Measurements from ENCODE around the gene EFHD1.

EFHD1 gene

DNA sequence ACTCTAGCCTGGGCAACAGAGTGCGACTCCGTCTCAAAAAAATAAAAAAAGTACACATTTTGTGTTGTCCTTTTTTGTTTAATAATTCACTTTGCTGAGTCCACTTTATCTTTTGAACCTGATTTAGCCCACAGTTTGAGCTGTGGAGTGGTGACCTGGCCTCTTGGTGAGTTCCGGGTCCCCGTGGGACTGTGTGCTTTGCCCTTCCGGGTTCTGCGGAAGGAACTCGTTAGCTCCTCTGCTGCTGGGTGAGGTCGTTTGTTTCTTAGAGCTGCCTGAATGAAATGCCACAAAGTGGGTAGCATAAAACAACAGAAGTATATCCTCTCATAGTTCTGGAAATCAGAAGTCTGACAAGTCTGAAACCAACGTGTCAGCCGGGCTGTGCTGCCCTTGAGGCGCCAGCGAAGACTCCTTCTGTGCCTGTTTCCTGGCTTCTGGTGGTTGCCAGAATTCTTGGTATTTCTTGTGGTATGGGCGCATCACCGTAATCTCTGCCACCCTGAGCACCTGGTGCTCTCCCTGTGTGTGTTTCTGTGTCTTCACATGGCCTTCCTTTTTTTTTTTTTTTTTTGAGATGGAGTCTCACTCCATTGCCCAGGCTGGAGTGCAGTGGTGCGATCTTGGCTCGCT lies 3.5 kb downstream of the EFHD1 start:
- H3K9ac ChIP-seq (ENCODE audit: low read length): no peak overlapping the region
- H3K27me3 ChIP-seq (replicated peaks; ENCODE audit: control insufficient read depth, insufficient read depth, low read length): peaks cover 16% of the 10 kb centered on the region
- no peaks in the 10 kb centered on the region for H3K36me3 ChIP-seq (ENCODE audit: control insufficient read depth, insufficient read depth, low read length, severe bottlenecking)
- no peak overlapping the region for H3K4me3 ChIP-seq (ENCODE audit: low read length)
- DNase-seq (ENCODE audit: low read depth): no peak
- H3K9me3 ChIP-seq (ENCODE audit: control insufficient read depth, low read length): no peaks in the 10 kb centered on the region
- peaks cover 18% of the 10 kb centered on the region for H3K4me1 ChIP-seq (ENCODE audit: control insufficient read depth, insufficient read depth, low read length)

DNA sequence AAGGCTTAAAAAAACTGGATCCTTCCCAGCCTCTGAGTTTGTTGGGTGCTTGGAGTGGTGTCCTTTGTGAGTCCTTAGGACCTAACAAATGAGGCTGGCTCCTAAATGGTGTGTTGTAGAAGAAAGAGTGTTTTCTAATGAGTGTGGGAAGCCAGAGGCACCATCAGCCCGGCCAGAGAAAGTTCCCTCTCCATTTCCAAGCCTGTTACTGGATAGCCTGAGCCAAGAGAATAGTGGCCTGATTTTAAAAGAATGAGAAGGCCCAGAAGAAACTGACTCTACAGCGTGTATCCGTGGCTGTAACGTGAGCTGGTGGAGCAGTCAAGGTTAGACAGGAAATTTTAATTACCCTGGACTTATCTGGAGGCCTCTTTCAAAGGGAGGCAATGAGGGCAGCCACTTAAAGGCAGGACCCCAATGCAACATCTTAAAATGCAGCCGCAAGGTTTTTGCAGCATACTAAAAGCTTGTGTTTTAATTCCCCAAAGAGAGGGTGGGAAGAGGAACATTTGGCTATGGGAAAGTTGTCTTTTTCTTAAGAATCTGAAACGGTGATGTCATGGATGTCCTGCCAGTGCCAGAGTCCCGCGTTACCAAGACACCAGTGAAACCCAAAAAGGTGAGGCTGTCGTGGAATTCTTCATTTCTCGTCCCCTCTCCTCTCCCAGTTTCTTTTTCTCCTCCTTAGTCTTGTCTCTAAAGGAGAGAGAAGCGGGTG lies 4.6 kb downstream of the EFHD1 start:
- H3K4me1 ChIP-seq (ENCODE audit: control insufficient read depth, insufficient read depth, low read length): peaks cover 9% of the 10 kb centered on the region
- no peaks in the 10 kb centered on the region for H3K36me3 ChIP-seq (ENCODE audit: control insufficient read depth, insufficient read depth, low read length, severe bottlenecking)
- H3K27me3 ChIP-seq (replicated peaks; ENCODE audit: control insufficient read depth, insufficient read depth, low read length): peaks cover 7% of the 10 kb centered on the region
- H3K4me3 ChIP-seq (ENCODE audit: low read length): no peak overlapping the region
- no peak overlapping the region for H3K9ac ChIP-seq (ENCODE audit: low read length)
- no peak for DNase-seq (ENCODE audit: low read depth)
- no peaks in the 10 kb centered on the region for H3K9me3 ChIP-seq (ENCODE audit: control insufficient read depth, low read length)

DNA sequence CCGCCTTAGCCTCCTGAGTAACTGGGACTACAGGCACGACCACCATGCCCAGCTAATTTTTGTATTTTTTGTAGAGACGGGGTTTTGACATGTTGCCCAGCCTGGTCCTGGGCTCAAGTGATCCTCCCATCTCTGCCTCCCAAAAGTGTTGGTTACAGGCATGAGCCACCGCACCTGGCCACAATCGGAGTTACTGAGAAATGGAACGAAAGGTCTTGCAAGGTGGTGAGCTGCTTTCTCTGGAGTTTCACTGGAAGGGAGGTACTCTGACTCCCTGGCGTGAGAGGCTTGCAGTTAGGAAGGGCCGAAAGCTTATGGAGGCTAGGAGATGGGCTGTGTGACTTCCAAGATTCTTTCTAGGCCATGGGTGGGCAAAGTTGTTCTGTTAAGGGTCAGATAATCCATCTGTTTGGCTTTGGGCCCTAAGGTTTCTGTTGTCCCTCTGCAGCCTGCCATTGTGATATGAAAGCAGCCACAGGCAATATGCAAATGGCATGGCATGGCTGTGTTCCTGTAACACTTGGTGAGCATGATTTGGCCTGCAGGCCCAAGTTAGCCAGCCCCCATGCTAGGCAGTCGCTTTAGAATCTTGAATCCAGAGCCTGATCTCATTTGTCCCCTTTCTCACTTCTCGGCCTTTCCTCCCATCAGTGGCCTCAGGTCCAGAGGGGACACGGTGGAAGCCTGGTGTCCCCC lies 7.9 kb downstream of the EFHD1 start:
- peaks cover 8% of the 10 kb centered on the region for H3K4me1 ChIP-seq (ENCODE audit: control insufficient read depth, insufficient read depth, low read length)
- peaks cover 11% of the 10 kb centered on the region for H3K27me3 ChIP-seq (replicated peaks; ENCODE audit: control insufficient read depth, insufficient read depth, low read length)
- H3K4me3 ChIP-seq (ENCODE audit: low read length): no peak overlapping the region
- no peaks in the 10 kb centered on the region for H3K9me3 ChIP-seq (ENCODE audit: control insufficient read depth, low read length)
- no peak overlapping the region for H3K9ac ChIP-seq (ENCODE audit: low read length)
- no peaks in the 10 kb centered on the region for H3K36me3 ChIP-seq (ENCODE audit: control insufficient read depth, insufficient read depth, low read length, severe bottlenecking)
- DNase-seq (ENCODE audit: low read depth): no peak

DNA sequence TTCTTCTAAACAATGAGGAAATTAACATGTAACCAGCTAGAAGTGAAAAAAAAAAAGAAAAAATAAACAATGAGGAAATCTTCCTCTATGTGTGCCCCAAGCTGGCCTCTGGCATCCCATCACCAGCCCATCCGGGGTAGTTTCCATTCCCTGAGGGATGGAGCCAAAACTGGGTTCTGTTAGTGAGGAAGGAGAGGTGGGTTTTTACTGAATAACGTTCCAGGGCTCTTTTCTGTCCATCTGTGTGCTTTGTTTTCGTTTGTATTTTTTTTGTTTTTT lies 9.7 kb downstream of the EFHD1 start:
- peaks cover 20% of the 10 kb centered on the region for H3K27me3 ChIP-seq (replicated peaks; ENCODE audit: control insufficient read depth, insufficient read depth, low read length)
- no peak overlapping the region for H3K4me3 ChIP-seq (ENCODE audit: low read length)

DNA sequence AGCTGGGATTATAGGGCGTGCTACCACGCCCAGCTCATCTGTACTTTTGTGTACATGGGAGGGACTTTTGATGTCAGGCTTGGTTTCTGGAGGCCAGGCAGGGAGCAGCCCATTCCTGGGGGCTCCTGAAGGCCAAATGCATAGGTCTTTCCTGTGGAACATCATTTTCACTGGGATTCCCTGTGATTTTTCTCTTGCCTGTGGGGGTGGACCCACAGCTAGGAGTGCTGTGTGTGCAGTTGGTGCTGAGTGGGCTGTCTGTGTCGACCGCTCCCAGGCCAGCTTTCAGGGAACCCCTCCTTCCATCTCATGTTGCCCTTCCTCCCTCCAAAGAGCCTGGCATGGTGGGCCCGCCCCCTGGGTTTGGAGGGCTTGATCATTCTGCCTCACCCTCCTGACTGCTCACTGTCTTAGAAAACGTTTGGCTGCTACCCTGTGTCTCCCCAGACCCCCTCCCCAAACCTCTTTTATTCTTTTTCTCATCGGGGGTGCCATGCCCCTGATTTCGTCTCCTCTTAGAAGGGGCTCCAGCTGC lies 10.5 kb downstream of the EFHD1 start:
- Histone ChIP-seq H3K36me3 (ENCODE audit: control insufficient read depth, insufficient read depth, low read length, severe bottlenecking) (no peaks in the 10 kb centered on the region), H3K4me3 (ENCODE audit: low read length) (no peak overlapping the region), H3K9ac (ENCODE audit: low read length) (no peak overlapping the region), H3K4me1 (ENCODE audit: control insufficient read depth, insufficient read depth, low read length) (no peaks in the 10 kb centered on the region), H3K9me3 (ENCODE audit: control insufficient read depth, low read length) (no peaks in the 10 kb centered on the region), H3K27me3 (replicated peaks; ENCODE audit: control insufficient read depth, insufficient read depth, low read length) (peaks cover 22% of the 10 kb centered on the region)
- DNase-seq (ENCODE audit: low read depth): no peak

More for the DNA sequence above, 9.7 kb downstream of the EFHD1 start:
- DNase-seq (ENCODE audit: low read depth): peak; percentile 12
- Histone ChIP-seq H3K36me3 (ENCODE audit: control insufficient read depth, insufficient read depth, low read length, severe bottlenecking) (no peaks in the 10 kb centered on the region), H3K4me1 (ENCODE audit: control insufficient read depth, insufficient read depth, low read length) (peaks cover 3% of the 10 kb centered on the region), H3K9me3 (ENCODE audit: control insufficient read depth, low read length) (no peaks in the 10 kb centered on the region), H3K9ac (ENCODE audit: low read length) (no peak overlapping the region)

DNA sequence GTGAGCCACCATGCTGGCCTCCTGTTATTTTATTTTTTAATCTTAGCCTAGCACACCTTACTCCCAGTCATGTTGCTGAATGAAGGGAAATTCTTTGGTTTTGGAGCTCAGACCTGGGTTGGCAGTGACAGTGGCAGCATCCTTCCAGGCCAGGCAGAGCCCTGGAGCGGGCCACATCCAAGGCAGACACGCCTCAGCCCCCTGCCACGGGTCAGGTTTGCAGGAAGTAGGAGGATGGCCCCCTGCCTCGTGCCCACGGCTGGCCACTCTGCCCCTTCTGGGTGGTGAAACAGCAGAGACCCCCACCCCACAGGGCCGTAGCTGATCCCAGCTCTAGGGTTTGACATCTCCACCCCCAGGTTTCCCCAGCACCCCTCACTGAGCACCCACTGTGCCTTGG lies 11.7 kb downstream of the EFHD1 start:
- H3K9me3 ChIP-seq (ENCODE audit: control insufficient read depth, low read length): no peaks in the 10 kb centered on the region
- H3K4me1 ChIP-seq (ENCODE audit: control insufficient read depth, insufficient read depth, low read length): no peaks in the 10 kb centered on the region
- no peak overlapping the region for H3K4me3 ChIP-seq (ENCODE audit: low read length)
- H3K36me3 ChIP-seq (ENCODE audit: control insufficient read depth, insufficient read depth, low read length, severe bottlenecking): no peaks in the 10 kb centered on the region
- no peak overlapping the region for H3K9ac ChIP-seq (ENCODE audit: low read length)
- peaks cover 16% of the 10 kb centered on the region for H3K27me3 ChIP-seq (replicated peaks; ENCODE audit: control insufficient read depth, insufficient read depth, low read length)
- DNase-seq (ENCODE audit: low read depth): no peak

DNA sequence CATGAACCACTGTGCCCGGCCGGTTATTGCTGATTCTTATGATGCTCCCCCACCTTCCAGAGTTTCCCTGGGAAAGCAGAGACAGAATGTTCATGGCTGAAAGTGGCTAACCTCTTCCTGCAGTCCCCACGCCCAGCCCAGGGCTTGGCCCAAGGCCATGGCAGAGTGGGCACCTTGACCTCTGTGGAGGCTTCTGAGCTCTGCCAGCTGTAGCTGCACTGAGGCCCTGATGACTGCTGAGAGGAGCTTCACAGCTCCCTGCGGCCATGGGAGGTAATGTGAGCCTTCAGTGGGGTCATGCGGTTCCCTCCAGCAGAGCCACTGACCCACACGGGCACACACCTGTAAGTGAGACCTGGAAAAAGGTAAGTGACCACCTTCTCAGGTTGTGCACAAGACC lies 13.3 kb downstream of the EFHD1 start:
- H3K36me3 ChIP-seq (ENCODE audit: control insufficient read depth, insufficient read depth, low read length, severe bottlenecking): no peaks in the 10 kb centered on the region
- H3K9ac ChIP-seq (ENCODE audit: low read length): no peak overlapping the region
- H3K27me3 ChIP-seq (replicated peaks; ENCODE audit: control insufficient read depth, insufficient read depth, low read length): peaks cover 16% of the 10 kb centered on the region
- H3K4me1 ChIP-seq (ENCODE audit: control insufficient read depth, insufficient read depth, low read length): no peaks in the 10 kb centered on the region
- no peak for DNase-seq (ENCODE audit: low read depth)
- no peak overlapping the region for H3K4me3 ChIP-seq (ENCODE audit: low read length)
- no peaks in the 10 kb centered on the region for H3K9me3 ChIP-seq (ENCODE audit: control insufficient read depth, low read length)

DNA sequence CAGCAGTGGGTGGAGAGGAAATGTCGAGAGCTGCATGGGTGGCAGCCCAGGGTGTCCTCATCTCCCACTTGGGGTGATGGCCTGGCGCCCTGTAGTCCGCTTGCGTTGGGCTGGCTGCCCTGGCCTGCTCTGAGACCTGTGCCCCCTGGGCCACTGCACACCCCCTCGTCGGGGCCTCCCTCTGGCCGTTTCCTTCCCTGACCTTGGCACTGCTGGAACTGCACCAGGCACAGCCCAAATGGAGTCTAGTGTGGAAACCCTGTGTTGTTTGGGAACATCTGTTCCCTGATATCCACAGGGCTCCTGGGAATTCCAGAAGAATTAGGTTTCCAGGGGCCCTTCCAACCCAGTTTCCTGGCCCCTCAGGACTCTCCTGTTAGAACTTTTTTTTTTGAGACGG lies 13.9 kb downstream of the EFHD1 start:
- H3K4me3 ChIP-seq (ENCODE audit: low read length): no peak overlapping the region
- no peaks in the 10 kb centered on the region for H3K9me3 ChIP-seq (ENCODE audit: control insufficient read depth, low read length)
- H3K36me3 ChIP-seq (ENCODE audit: control insufficient read depth, insufficient read depth, low read length, severe bottlenecking): no peaks in the 10 kb centered on the region
- H3K27me3 ChIP-seq (replicated peaks; ENCODE audit: control insufficient read depth, insufficient read depth, low read length): peaks cover 16% of the 10 kb centered on the region
- DNase-seq (ENCODE audit: low read depth): no peak
- peaks cover 2% of the 10 kb centered on the region for H3K4me1 ChIP-seq (ENCODE audit: control insufficient read depth, insufficient read depth, low read length)
- H3K9ac ChIP-seq (ENCODE audit: low read length): no peak overlapping the region

DNA sequence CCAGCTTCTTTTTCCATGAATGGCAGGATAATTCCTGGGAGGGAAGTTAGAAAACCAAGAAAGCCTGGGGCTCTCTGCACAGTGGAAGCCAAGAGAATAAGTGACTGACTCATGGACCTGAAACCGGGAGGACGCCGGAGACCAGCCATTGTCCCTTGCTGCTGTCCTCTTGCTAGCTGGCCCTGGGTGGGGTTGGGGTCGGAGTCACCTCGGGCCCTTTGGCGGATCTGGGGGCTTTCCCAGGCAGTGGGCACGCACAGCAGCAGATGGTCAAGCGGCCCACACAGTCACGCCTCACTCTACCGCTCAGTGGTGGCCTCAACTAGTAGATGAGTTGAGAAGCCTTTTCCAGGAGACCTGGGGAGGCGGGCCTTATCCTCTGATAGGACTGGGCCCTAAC lies 15.6 kb downstream of the EFHD1 start:
- Histone ChIP-seq H3K4me1 (ENCODE audit: control insufficient read depth, insufficient read depth, low read length) (peaks cover 6% of the 10 kb centered on the region), H3K27me3 (replicated peaks; ENCODE audit: control insufficient read depth, insufficient read depth, low read length) (peaks cover 16% of the 10 kb centered on the region), H3K9ac (ENCODE audit: low read length) (no peak overlapping the region), H3K9me3 (ENCODE audit: control insufficient read depth, low read length) (no peaks in the 10 kb centered on the region), H3K36me3 (ENCODE audit: control insufficient read depth, insufficient read depth, low read length, severe bottlenecking) (no peaks in the 10 kb centered on the region), H3K4me3 (ENCODE audit: low read length) (no peak overlapping the region)
- no peak for DNase-seq (ENCODE audit: low read depth)

DNA sequence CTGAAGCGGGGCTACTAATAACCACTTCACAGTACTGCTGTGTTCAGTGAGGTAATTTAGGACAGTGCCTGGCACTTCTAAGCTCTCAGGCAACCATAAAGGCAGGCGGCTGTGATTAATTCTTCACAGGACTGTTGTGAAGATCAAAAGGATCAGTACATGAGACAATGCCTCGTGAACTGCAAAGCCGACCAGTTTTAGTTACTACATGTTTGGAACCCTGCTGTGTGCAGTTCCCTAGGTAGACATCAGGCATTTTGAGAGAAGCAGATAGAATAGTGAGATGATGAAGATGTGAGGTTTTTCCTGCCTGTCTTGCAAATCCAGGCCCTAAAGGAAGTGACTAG lies 19.1 kb downstream of the EFHD1 start:
- no peaks in the 10 kb centered on the region for H3K36me3 ChIP-seq (ENCODE audit: control insufficient read depth, insufficient read depth, low read length, severe bottlenecking)
- no peak overlapping the region for H3K4me3 ChIP-seq (ENCODE audit: low read length)
- H3K9ac ChIP-seq (ENCODE audit: low read length): no peak overlapping the region
- no peaks in the 10 kb centered on the region for H3K9me3 ChIP-seq (ENCODE audit: control insufficient read depth, low read length)
- H3K4me1 ChIP-seq (ENCODE audit: control insufficient read depth, insufficient read depth, low read length): peaks cover 9% of the 10 kb centered on the region
- no peak for DNase-seq (ENCODE audit: low read depth)
- H3K27me3 ChIP-seq (replicated peaks; ENCODE audit: control insufficient read depth, insufficient read depth, low read length): peaks cover 12% of the 10 kb centered on the region

DNA sequence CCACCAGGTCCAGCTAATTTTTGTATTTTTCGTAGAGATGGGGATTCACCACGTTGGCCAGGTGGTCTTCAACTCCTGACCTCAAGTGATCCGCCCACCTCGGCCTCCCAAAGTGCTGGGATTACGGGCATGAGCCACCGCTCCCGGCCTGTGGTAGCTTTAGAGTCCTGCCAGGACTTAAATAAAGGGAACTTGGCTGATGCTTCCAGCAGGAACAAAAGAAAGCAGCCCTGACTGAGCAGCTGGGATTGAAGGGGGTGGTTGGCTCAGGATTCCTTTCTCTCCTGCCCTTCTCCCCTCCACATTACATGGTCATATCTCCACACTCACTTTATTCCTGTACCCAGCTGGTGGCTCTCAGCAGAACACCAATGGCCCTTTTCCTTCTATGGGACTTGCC lies 20.0 kb downstream of the EFHD1 start:
- H3K9ac ChIP-seq (ENCODE audit: low read length): no peak overlapping the region
- no peaks in the 10 kb centered on the region for H3K9me3 ChIP-seq (ENCODE audit: control insufficient read depth, low read length)
- no peak for DNase-seq (ENCODE audit: low read depth)
- H3K4me1 ChIP-seq (ENCODE audit: control insufficient read depth, insufficient read depth, low read length): peaks cover 9% of the 10 kb centered on the region
- H3K4me3 ChIP-seq (ENCODE audit: low read length): no peak overlapping the region
- peaks cover 6% of the 10 kb centered on the region for H3K27me3 ChIP-seq (replicated peaks; ENCODE audit: control insufficient read depth, insufficient read depth, low read length)
- H3K36me3 ChIP-seq (ENCODE audit: control insufficient read depth, insufficient read depth, low read length, severe bottlenecking): no peaks in the 10 kb centered on the region

Data from adipocyte (in vitro differentiated cells).